ENCODE results near the gene MYO7A. TPM values are rescaled to one million over a fixed set of nuclear protein-coding genes. Genes with fewer than 3 reads are reported as not detected.
A peak's percentile ranks its signal among the peaks of the same experiment; 100 is the strongest.

MYO7A gene
- total RNA-seq, 1 donor from 2014 or later: 0.47 TPM

DNA sequence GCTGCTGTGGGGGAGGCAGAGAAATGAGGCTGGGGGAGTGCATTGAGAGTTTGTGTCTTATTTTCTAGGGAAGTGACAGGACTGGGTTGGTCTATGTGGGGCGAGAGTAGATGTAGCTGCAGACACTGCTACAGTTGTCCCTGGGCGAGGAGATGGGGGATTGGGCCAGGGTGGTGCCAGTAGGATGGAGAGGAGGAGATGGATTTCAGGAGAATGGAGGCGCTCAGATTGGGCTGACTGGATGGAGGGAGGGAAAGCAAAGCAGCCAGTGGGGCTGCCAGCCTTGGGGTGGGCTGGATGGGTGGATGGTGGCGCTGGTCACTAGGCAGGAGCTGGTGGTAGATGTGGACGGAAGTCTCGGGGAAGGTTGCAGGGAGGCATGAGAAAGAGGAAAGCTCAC, 16.1 kb upstream of the MYO7A start:
- DNase-seq: no peak

DNA sequence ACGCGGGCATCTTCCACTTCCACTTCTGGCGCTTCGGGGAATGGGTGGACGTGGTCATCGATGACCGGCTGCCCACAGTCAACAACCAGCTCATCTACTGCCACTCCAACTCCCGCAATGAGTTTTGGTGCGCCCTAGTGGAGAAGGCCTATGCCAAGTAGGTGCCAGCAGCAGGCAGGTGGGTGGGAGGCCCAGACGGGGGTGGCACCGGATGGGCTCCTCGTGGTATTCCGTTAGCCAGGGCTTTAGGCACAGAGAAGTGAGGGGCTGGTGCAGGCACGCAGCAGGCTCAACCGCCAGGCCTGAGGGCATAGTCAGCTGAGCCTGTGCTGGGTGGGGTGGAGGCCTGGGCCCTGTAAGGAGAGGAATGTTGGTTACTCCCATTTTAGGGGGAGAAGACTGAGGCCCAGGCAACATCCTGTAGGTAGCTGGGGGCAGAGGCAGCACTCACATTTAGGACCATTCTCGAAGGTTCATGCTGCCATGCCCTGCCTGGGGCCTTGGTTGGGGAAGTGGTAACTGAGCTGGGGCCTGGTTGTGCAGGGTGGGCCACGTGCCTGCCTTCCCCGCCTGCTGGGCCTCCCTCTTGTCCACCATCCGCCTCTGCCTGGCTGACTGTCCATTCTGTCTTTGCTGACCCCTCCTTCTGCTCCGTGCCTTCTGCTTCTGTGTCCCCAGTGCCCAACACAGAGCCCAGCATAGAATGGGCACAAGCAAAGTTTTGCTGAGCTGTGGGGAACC, 15.2 kb upstream of the MYO7A start:
- DNase-seq: no peak

- DNase-seq: no peak
Observed at GRCh38 chr11:77113382-77114088, 14.5 kb upstream of the MYO7A start.

GRCh38 chr11:77114089-77114463, 14.0 kb upstream of the MYO7A start:
- no peak for DNase-seq

DNA sequence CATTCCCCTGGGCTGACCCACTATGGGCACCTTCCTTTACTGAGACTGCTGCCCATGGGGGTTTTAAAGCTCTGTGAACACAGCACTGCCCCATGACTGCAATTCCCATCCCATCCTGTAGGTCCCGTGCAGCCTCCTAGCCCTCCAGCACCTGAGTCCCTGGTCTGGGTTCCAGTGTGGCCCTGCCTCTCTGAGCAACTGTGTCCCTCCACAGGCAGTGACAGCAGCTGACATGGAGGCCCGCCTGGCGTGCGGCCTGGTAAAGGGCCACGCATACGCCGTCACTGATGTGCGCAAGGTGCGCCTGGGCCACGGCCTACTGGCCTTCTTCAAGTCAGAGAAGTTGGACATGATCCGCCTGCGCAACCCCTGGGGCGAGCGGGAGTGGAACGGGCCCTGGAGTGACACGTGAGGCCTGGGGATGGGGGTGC, 12.8 kb upstream of the MYO7A start:
- DNase-seq: no peak

GRCh38 chr11:77115956-77116355, 12.1 kb upstream of the MYO7A start:
- no peak for DNase-seq

DNA sequence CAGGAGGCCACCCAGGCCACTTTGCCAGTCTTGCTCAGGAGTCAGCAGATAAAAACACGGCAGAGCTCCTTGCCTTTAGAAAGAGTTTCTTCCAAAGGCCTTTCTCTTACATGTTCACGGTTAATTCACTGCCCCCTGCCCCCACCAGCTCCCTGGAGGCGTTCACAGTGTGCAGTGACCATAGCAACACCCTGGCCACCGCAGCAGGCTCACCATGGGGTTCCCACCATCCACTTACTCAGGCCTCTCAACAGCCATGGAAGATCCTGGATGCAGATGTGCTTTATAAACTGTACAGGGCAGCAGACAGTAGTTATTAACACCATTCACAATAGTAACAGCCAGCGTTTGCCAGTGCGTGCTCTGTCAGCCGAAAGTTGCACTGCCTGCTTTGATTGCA, 10.6 kb upstream of the MYO7A start:
- no peak for DNase-seq

GRCh38 chr11:77118086-77118485, 10.0 kb upstream of the MYO7A start:
- DNase-seq: no peak

DNA sequence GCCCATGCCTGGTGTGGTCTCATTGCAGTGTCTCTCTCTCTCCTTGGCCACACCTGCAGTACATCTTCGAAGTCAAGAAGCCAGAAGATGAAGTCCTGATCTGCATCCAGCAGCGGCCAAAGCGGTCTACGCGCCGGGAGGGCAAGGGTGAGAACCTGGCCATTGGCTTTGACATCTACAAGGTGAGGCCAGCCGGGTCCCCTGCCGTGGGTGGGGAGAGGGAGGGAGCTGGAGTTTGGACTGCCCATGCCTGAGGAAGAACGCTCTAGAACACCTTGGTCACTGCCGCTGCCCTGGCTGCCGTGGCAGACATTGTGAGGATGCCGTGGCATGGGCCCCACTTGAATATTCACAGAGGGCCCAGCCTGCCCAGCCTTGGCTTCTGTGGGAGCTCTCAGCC, 9.1 kb upstream of the MYO7A start:
- DNase-seq: no peak

DNA sequence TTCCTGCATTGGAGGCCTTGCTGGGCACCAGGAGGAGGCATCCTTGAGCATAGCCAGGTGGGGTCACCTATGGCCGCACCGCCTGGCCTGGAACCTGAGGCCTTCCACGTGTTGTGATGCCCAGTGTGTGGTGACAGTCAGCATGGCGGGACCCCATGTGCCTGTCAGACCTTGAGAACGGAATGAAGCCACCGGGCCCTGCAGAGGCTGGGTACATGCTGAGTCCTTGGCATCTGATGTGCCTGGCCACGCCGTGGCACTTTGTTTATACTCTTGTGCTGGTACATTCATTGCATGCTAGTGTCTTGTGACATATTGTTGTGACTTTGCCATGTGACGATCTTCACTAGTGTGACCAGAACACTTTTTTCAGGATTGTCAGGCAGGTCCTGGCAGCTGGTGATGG, 8.5 kb upstream of the MYO7A start:
- no peak for DNase-seq

GRCh38 chr11:77120571-77120970, 7.5 kb upstream of the MYO7A start:
- DNase-seq: no peak

- no peak for DNase-seq
Observed at GRCh38 chr11:77121096-77121640, 6.9 kb upstream of the MYO7A start.

GRCh38 chr11:77121876-77122575, 6.0 kb upstream of the MYO7A start:
- DNase-seq: no peak

- DNase-seq: no peak
Observed at GRCh38 chr11:77122576-77123212, 5.4 kb upstream of the MYO7A start.

DNA sequence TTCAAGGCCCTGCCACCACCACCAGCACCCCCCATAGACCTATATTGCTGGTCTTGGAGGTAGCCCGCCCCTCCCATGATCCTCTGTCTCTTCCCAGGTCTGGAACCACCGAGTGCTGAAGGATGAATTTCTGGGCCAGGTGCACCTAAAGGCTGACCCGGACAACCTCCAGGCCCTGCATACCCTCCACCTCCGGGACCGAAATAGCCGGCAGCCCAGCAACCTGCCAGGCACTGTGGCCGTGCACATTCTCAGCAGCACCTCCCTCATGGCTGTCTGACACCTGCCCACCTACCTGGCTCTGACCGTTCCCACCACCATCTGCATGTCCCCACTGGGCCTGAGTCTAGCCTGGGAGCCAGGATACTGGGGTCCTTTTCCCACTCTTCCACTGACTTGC, 4.5 kb upstream of the MYO7A start:
- no peak for DNase-seq

DNA sequence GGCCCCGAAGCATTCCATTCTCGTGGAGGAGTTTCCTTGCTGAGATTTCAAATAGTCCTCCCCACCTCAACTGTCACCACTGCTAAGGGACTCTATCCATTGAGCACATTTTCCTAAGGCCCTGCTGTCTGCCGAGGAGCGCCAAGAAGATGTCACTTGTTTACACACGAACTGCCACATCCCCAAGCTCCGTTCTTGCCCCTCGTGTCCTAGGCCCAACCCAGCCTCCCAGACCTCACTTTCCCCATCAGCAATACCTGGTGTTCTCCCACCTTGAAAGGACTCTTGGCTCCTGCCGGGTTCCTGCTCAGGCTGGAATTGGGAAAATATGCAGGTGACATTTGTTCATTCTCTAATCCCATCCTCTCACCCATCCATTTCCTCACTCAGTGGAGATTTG, 4.0 kb upstream of the MYO7A start:
- DNase-seq: no peak

DNA sequence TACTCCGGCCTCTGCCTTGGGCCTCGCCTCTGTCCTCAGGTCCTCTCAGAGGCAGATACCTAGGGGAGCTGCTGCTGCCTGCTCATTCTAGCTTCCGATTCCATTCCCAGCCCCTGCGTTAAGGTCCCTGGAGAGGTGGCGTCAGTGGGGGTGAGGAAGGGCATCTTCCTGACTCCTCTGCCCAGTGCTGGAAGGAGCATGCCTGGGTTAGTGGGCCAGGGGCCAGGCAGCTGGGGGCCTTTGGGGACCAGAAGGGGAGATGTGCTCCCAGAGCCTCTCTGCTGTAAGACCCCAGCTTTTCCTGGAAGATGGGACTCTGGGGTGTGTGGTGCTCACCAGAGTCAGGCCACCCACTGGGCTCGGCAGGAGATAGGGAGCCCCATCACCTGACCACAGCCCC, 3.6 kb upstream of the MYO7A start:
- DNase-seq: no peak

- no peak for DNase-seq
Observed at GRCh38 chr11:77125191-77125590, 2.9 kb upstream of the MYO7A start.

DNA sequence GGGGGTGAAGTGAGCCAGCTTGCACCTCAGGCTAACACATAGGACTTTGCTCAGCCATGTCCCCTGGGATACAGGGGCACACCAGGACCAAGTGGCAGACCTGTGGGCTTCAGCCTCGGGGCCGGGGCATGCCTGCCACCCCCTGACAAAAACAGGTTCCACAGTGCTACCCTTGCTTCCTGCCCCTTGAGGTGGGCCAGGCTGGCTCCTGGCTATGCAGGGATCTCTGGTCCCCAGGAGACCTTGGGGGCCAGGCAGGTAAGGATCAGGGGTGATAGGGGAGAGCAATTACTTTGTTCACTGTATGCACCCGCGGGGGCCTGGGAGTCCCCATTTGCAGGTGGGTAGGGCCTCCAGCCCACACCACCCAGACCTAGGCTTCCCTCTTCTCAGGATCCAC, 2.4 kb upstream of the MYO7A start:
- DNase-seq: no peak

GRCh38 chr11:77126156-77126775, 1.8 kb upstream of the MYO7A start:
- no peak for DNase-seq

GRCh38 chr11:77126861-77127234, 1.2 kb upstream of the MYO7A start:
- DNase-seq: no peak

GRCh38 chr11:77127235-77127911, 673 bp upstream of the MYO7A start:
- peak; percentile 40 for DNase-seq
